GM12874 (cell line): ENCODE results near the gene RDH5.

ENCODE experiments used
- CTCF ChIP-seq: IDR thresholded peaks from 2 replicates; pipeline ENCODE4 v1.5.1; 2011; ENCODE audit warnings: low read depth, mild to moderate bottlenecking, control low read depth, low read length, moderate library complexity; ENCODE audit not compliant: insufficient read depth

RDH5 gene

GRCh38 chr12:55715833-55716581 is 4.2 kb upstream of the RDH5 start, which contains the start of gene BLOC1S1:
Gene BLOC1S1 (plus strand): TSS chr12:55716046. CDS start chr12:55716052, 6 bp downstream.
- TF ChIP-seq CTCF = no peak

- TF ChIP-seq CTCF = no peak
Observed at GRCh38 chr12:55716582-55716957, 3.6 kb upstream of the RDH5 start.

- TF ChIP-seq CTCF = no peak
Observed at GRCh38 chr12:55717011-55718007, 2.9 kb upstream of the RDH5 start.

GRCh38 chr12:55718015-55718414 is 2.2 kb upstream of the RDH5 start:
- TF ChIP-seq CTCF = no peak

- TF ChIP-seq CTCF = no peak
Observed at GRCh38 chr12:55718624-55719275, 1.4 kb upstream of the RDH5 start.

GRCh38 chr12:55719371-55719770 is 822 bp upstream of the RDH5 start:
- TF ChIP-seq CTCF = no peak
